HS-5 (cell line): ENCODE data around the gene PALM2AKAP2.

Experiments used
- DNase-seq: peaks from one replicate; pipeline ENCODE4 v3.0.0-alpha.2; 2012; ENCODE audit warnings: low read depth

Gene PALM2AKAP2

DNA sequence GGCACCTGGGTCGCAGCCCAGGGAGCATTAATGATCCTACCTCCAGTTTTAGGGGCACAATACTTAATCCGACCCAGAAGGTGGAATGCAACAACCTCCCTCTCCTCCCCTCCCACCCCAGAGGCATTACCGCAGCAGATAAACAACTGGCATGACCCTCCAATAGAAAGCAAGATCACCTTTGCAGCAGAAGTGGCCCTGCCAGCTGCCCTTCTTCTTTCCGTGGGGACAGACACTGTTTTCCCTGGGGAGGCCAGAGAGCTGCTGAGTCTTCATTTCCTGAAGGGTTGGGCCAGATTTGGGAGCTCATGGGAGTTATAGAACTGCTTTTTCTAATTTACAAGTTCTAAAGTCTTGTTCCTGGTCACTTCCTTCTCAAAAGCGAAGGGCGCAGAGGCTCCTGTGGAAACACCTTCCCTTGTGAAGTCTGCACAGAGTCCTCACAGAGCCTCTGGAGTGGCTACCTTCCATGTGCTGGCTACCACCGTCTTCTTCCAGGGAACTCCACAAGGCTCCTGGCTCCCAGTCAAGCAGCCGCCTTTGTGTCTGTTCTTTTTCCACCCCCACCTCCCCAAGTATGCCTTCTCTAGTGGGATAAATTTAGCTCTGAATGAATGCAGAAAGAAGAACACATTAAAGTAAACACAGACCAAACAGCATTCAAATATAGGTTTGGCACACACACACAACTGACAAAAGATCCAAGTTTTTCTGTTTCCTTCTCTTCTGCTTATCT, 8.0 kb upstream of the PALM2AKAP2 start:
- DNase-seq = no peak

DNA sequence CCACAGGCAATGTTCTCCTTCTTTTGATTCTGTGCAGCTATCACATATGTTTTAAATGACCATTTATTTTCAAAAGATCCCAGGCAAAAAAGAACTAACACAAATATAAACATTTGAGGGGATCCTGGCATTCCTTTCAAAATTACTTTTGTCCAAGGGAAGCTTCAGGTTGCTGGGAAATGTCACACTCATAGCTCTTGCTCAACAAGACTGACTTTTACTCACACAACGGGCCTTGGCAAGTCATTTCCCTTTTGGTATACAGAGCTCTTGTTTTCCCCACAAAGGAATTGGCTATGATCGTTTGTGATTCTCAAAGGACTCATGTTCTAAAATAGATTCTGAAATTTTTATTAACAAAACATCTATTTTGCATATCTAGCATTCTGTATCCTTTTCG, 4.5 kb upstream of the PALM2AKAP2 start:
- DNase-seq = no peak

DNA sequence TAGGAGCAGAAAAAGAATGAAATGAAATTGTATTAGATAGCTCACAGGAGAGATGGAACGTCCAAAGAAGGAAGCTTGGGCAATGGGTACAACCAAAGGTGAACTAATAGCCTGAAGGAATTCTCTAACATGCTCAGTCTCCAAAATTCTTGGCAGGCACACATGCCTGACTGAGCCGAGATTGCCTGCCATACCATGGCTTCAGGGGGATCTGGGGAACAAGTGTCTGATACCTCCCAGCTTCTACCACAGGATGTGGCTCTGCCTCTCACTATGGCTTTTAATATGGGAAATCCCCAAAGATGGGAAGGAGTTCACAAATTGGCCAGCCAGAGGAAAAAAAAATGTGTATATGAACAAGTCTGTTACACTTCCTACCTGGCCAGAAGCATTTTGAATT, 3.6 kb upstream of the PALM2AKAP2 start:
- no peak for DNase-seq

DNA sequence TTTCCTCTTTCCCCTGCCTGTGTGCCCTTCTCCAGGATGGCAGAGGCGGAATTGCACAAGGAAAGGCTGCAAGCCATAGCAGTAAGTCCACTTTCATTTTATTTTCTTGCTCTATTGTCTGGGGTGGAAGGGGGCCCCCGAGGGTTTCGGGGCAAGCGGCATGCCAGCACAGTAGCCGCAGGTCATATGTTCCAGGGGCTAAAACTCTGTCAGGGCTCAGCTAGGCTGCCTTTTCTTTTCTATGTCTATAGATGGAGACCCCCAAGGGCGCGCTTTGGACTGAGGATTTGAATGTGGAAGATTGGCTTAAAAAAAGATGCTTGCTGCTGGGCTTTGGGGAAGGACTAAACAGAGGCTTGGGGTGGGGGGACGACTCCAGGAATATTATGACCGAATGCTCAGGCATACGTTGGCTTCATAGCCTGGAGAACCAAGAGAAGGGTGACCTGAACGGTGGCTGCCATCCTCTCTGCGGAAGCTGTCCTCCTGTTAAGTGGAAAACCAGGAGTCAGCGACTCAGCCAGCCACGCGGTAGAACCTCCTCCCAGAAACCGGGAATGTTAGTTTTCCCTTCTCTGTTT, 545 bp downstream of the PALM2AKAP2 start:
- DNase-seq = no peak

DNA sequence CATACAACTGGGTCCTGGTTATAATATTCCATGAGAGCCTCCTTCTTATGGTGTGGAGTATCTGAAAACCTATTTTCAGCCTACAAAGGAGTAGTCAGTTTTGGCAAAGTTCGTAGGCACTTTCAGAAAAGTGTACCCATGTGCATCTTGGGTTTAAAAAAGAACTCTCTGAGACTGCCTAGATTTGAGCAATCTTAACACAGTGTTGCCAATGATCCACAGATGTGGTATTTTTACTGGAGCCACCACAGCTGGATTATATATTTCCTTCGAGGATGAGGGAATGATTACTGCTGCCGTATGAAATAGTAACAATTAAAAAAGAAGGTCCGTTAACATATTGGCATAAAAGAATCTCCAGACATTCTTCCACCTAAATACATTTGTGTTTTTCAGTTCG, 1.1 kb downstream of the PALM2AKAP2 start:
- no peak for DNase-seq

DNA sequence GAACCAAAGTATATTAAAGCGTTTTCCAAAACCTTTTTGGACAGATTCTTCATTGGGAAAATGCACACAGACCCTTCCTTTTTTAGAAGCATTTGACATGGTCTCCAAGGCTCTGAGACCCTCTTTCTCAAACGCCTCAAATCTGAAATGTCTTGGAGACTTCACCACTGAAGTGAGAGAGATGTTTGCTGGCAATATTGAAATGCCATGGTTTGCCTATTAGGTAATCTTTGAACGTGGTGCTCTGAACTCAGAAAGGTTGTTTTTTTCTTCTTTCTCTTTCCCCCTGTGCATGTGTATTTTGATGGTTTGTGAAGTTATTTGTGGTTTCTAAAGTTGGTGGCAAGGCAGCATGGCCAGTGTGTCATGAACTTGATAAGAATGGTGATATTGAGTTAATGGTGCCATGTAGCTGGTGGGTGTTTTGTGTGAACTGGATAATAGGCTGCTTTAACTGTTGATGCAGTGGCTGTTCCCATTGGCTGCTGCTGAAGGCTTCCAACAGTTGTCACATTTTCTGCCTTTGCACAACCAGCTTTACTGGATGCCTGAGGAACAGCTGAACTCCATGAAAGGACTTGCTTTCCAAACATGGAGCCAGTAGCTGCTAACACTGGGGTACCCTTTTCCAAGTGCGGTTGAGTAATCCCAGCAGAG, 1.7 kb downstream of the PALM2AKAP2 start:
- no peak for DNase-seq

DNA sequence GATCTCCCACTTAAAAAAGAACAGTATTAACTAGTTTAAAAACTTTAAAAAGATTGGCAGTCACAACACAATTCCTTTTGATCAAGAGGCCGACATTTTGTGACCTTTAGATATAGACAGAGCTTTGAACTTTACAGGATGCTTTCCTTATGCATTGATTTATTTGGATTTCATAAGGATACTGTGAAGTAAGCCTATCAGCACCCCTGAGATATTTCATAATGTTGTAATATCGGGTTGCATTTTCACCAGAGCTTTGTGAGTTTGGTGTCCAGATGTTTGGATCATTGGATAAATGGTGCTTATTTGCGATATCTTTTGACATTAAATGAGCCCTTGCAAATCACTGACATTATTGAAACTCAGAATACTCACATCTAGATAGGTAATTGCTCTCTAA, 7.7 kb downstream of the PALM2AKAP2 start:
- DNase-seq = no peak

DNA sequence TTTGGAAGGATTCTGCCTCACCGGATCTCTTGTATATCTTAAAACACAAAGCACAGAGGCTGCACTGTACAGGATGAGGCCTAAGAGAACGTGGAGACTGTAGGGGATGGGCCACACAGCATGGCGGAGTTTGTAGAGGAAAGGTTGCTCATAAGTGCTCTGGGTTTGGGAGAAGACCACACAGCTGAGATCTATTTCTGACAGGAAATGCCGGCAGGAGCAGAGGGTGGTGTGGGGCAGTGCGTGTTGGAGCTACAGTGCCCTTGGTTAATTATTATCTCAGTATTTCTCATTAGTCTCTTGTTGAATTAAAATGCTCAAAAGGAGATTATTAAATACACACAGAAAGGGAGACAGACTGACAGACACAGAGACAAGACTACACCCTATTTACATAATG, 9.6 kb downstream of the PALM2AKAP2 start:
- no peak for DNase-seq

DNA sequence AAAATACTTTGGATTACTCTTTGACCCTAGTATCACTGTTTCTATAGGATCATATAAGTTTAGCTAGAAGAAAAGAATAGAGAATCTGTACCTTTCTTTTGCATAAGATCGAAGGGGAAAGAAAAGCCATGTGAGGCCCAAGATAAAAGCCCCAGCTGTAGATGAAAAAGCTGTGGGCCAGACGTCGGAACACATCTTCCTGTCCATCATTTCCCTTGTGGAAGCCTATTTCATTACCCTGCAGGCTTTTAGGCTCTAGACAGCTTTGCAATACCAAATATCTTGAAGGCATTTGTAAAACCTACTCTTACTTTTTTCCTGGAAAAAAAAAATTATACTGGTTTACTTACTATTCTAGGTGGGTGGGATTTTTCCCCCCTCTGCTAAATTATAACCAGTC, 10.0 kb downstream of the PALM2AKAP2 start:
- no peak for DNase-seq

DNA sequence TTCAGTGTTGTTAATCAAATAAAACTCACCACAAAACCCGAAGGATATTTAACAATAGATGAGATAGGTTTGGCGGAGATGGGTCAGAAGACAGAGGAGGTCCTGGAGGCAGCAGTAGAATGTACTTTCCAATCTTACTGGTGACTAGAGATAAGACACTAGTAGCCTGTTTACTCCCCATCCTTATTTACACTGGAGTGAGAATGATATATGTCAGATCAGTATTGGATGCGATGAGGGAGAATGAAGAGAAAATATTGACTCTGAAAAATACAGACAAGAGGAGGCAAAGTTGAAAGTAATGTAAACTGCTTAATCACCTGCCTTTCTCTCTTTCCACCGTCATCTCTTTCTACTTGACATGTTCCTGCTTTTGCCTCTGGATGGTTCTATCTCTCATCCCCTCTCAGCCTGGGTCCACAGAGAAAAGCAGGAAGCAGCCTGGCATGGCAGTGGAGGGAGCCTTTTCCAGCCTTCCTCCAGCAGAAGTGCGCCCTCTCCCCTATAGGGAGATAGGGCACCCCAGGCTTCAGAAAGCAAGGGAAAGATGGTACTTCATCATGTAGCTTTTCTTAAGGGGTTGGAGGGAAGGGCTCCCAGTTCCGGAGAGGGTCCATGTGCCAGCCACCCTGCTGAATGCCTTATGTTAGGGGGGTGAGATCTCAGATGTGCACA, 11.1 kb downstream of the PALM2AKAP2 start:
- DNase-seq = no peak

DNA sequence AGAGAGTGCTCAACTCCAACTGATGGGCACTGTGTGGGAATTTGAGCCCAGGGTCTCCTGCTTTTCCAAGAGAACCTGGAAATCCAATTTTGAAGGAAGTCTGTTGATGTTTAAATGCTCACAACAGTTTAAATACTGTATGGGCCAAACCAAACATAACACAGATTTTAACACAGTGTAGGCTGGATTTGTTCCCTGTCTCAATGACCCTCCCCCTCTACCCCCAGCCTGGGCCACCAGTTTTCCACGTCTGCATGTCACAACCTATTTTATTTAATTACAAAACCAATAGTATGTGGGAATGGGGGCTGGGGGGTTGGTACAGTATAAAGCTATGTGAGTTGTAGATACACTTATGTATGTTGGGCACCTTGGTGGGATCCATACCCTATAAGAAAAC, 11.7 kb downstream of the PALM2AKAP2 start:
- no peak for DNase-seq

DNA sequence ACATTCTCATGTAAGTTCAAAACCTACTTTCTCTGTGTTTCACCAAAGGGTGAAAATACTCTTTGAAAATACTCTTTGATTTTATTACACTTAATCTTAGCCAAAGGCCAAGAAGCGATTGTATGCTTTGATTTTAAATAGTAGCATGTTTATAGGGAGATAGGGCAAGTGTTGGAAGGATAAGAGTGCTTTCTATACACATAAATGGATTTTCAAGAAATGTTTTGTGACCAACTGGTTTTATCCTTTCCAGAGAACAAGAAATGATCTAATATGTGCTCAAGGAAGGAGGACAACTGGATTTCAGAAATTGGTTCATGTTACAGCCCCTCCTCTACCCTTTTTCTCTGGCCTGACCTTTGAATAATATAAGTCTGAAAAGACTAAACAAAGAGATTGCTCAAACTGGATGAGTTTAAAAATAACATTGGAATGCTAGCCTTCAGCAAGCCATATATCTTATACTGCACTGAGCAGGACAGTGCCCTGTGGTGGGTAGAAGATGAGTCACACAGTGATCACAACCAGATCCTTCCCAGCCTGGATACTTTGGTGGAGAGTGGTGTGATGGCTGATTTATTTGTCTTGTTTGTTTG, 13.1 kb downstream of the PALM2AKAP2 start:
- DNase-seq = peak; percentile 88

DNA sequence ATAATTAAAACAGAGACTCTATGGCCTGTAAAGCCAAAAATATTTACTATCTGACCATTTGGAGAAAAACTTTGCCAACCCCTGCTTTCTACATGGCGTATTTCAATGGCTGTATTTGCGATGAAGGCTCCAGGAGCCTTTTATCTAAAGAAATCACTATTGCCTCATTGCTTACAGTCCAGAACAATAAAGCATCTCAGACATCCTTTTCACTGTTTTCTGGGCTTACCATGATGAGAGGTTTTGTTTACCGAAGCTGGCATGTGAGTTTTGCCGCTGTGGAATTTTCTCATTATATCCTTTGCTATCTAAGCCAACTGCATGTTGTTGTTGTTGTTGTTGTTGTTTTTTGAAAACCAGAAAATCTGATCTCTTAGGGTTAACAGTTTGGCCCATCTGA, 13.9 kb downstream of the PALM2AKAP2 start:
- DNase-seq = no peak

DNA sequence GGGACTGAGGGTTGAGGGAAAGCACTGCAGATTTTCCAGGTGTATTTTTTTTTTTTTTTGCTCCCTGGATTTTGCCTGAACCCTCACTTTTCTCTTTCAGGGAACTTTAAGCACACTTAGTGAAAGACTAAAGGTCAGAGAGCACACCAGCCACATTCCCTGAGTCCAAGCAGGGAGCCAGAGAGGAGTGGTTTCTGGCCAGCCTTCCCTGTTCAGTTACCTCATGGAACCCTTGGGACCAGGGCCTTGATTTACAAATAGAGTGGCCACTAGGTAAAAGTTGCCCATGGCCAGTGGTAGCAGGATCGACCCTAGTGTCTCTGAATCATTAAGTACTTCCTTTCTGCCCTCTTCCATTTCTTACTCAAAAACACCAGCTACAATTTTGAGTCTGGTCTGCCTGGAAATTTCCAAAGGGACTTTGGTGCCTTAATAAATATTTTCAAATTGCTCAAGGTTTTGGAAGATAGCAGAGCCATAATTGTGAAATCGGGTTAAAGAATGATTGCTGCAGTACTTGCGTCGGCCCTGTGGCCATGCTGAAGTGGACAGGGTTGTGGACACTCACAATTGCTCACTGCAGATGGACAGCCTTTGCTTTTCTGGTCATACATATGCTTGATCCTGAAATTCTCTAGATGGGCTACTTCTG, 14.5 kb downstream of the PALM2AKAP2 start:
- no peak for DNase-seq

DNA sequence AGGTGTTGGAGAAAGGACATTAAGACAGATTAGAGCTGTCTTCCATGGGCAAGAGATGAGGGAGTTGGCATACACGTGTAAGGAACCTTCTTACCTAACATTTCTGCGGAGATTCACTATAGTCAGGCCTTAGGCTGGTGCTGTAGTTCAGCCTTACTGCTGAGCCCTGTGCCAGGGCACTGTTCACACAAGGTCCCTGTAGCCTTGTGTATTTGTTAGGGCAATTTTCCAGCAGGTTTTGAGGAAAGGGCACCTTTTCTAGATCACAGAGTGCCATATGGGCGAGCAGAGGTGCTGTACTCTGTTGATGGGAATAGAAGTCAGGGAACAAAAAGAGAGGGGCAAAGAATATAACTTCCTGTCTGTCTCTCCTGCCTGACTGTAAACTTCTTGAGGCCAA, 15.6 kb downstream of the PALM2AKAP2 start:
- DNase-seq = no peak

DNA sequence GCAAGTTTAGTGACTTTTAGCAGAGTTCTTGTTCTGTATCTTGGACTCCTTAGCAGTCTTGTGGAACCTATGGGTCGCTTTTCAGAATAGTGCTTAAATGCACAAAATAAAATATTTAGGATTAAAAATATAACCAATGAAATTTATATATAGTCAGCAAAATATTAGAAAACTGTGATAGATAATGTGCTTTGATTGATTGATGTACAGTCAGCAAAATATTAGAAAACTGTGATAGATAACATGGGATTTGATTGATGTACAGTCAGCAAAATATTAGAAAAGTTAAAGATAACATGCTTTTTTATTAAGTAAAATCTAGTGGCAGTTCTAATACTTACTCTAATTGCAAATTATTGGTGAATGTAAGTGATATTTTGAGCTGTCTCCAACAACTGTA, 16.1 kb downstream of the PALM2AKAP2 start:
- DNase-seq = no peak

DNA sequence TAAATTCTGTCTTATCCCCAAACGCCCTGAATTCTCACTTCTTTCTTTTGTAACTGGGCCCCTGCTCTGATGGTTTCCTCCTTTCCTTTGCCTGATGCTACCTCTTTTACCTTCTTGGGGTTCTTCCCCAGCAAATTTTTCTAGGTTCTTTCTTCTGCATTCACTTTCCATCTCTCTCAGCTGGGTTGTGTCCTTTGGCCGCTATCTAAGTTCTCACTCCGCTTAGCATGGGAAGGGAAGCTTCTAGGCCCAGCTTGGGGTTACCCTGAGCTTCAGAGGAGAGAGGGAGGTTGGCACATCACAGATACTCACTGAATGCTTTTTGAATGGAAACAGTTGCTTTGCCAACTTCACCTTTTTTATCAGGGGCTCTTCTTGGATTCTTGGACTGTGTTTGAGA, 17.0 kb downstream of the PALM2AKAP2 start:
- no peak for DNase-seq

DNA sequence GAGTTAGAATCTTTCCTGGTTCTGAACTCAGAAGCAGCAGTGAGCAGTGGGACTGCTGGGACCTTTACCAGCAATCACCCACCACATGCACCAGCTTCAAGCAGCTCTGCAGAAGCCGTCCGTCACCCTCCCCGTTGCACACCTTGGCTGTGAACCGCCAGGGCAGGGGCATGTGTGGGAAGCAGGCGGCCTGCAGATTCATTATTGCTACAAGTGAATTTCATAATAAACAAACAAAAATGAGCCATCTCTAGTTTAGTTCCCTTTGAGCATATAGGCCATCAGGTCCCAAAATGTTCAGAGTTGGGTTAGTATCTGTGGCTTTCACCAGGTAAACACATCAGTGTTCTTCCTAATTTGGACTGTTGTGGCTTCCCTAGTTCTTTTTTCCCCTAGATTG, 17.5 kb downstream of the PALM2AKAP2 start:
- no peak for DNase-seq

DNA sequence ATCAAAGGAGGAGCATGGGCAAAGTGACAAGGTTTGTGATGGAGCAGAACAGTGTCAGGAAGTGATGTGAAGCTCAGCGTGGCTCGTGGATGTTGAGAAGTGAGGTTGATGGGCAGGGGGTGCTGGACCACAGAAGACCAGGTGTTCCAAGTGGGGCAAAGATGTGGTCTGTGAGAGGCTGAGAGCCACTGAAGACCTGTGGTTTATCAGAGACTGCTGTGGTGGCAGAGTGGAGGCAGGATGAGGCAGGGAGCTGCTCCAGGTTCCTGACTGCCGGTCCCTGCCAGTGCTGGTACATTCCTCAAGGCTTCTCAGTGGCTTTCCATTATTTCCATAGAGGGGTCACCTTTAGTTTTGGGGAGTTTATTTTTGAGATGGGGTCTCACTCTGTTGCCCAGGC, 19.1 kb downstream of the PALM2AKAP2 start:
- no peak for DNase-seq

DNA sequence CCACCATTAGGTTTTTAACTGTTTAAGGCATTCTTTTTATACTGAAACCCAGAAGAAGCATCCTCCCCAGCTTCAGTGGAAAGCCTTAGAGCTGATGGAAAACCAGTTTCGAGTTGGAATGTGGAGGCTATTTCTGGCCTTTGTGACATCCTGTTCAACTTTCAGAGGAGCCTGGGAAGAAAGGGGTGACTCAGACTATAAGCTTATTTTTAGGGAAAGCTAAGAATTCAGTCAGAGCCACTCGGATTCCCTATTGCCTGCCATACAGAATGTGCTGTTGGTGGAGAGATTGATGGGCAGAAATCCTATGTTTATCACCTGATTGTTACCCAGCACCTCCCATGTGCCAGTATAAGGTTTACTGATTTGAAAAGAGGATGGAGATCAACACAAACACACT, 19.8 kb downstream of the PALM2AKAP2 start:
- DNase-seq = no peak

DNA sequence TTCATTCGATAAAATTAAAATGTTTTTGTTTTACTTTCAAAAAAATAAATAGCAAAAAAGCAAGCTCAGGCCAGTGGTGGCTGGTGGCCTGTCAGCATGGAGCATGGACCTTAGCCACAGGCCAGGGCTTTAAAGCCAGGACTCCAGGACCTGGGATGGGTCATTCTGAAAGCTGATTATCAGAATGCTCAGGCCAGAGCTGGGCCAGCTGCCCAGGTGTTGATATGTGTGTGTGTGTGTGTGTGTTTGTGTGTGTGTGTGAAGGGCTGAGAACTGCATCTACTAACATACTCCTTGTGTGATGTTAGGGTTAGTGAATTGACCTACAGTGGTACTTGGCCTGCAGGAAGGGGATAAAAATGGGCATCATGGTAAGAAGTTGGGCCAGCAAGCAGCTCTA, 21.5 kb downstream of the PALM2AKAP2 start:
- no peak for DNase-seq

DNA sequence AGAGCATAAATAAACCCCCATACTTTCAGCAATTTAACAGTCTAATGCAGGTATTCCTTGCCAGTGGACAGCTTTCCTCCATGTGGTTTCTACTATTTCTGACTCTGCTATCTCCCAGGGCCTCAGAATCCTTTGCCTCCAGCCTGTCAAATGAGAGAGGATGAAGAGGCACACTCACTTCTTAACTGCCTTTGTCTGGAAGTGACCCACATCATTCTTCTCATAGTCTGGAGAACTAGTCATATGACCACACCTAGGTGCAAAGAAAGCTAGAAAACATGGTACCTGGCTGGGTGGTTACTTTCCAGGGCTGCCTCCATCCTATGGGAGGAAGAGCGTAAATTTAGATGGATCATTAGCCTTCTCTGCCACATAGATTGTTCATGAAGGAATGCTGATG, 22.5 kb downstream of the PALM2AKAP2 start:
- DNase-seq = no peak
